H1 (cell line): Measurements from ENCODE around the gene HES1. TPM values are rescaled to one million over a fixed set of nuclear protein-coding genes. Genes with fewer than 3 reads are reported as not detected.
"Not testable (repeated sequence)": the region's sequence is repeated elsewhere in the genome, so short reads cannot be mapped to it uniquely, and the experiment has no call there.

Source experiments
- CTCF ChIA-PET: fragments of 300-600 bp; sonication (Branson Sonifier 250); formaldehyde crosslinking; loops from one replicate; lab custom pipeline; 2021; ENCODE audit not compliant: partially characterized antibody; lab: Charles Lee
- POLR2A ChIA-PET: fragments of 300-600 bp; sonication (Branson Sonifier 250); formaldehyde crosslinking; loops from one replicate; lab custom pipeline; 2021; ENCODE audit warnings: inconsistent platforms; ENCODE audit not compliant: partially characterized antibody; lab: Charles Lee
- DNase-seq, 2 experiments: peaks; one replicate each; pipeline versions ENCODE4 v3.0.0 to v3.0.0-alpha.2; 2010 to 2022; ENCODE audit warnings: low spot score in 2 of 2, low read depth in 1 of 2, mixed read lengths in 1 of 2
- FAIRE-seq: peaks from 2 replicates; lab custom pipeline; 2011; peaks lifted over from hg19 to GRCh38; lab: Jason Lieb, UNC
- H2AFZ ChIP-seq: 2 replicates; pipeline ENCODE4 v1.8.1; 2012; ENCODE audit warnings: low read length, inconsistent platforms
- H2AK5ac ChIP-seq: 2 replicates; pipeline ENCODE4 v1.6.1; 2013; ENCODE audit warnings: low read depth, low read length
- H2BK120ac ChIP-seq: replicated peaks from 2 replicates; pipeline ENCODE3; 2013; ENCODE audit warnings: low read depth, low read length, inconsistent platforms
- H2BK12ac ChIP-seq: 2 replicates; pipeline ENCODE4 v1.6.1; 2013; ENCODE audit warnings: low read depth, low read length
- H2BK15ac ChIP-seq: 2 replicates; pipeline ENCODE4 v1.6.1; 2013; ENCODE audit warnings: low read length
- H2BK20ac ChIP-seq: 2 replicates; pipeline ENCODE4 v1.6.1; 2013; ENCODE audit warnings: low read length
- H2BK5ac ChIP-seq: 2 replicates; pipeline ENCODE4 v1.6.1; 2013; ENCODE audit warnings: low read depth, low read length
- H3K14ac ChIP-seq: 2 replicates; pipeline ENCODE4 v1.6.1; 2013; ENCODE audit warnings: inconsistent platforms; ENCODE audit not compliant: insufficient read length
- H3K18ac ChIP-seq: 2 replicates; pipeline ENCODE4 v1.6.1; 2013; ENCODE audit warnings: low read length; ENCODE audit errors: extremely low read depth
- H3K23ac ChIP-seq: 2 replicates; pipeline ENCODE4 v1.6.1; 2013; ENCODE audit warnings: inconsistent platforms; ENCODE audit not compliant: insufficient read length
- H3K23me2 ChIP-seq: 2 replicates; pipeline ENCODE4 v1.6.1; 2013; ENCODE audit warnings: low read depth, low read length
- H3K27ac ChIP-seq: 2 replicates; pipeline ENCODE4 v1.6.1; 2011; ENCODE audit warnings: low read depth, low read length, inconsistent platforms
- H3K27me3 ChIP-seq, 4 experiments: replicated peaks in 1 of 4; 1 replicate in 1 of 4; 2 replicates in 3 of 4; pipeline versions ENCODE4 v1.6.1 to v1.8.1; 2011 to 2013; ENCODE audit warnings: low read length in 3 of 4, mild to moderate bottlenecking in 3 of 4, inconsistent platforms in 2 of 4, mixed read lengths in 2 of 4, moderate library complexity in 1 of 4; ENCODE audit not compliant: control insufficient read depth in 3 of 4, insufficient read depth in 3 of 4; ENCODE audit errors: extremely low read depth in 1 of 4
- H3K36me3 ChIP-seq, 4 experiments: 2 replicates each; pipeline versions ENCODE4 v1.6.1 to v1.8.1; 2011 to 2013; ENCODE audit warnings: mild to moderate bottlenecking in 4 of 4, low read length in 3 of 4, moderate library complexity in 2 of 4, control low read depth in 1 of 4, inconsistent platforms in 1 of 4; ENCODE audit not compliant: insufficient read depth in 4 of 4, control insufficient read depth in 2 of 4
- H3K4ac ChIP-seq: replicated peaks from 2 replicates; pipeline ENCODE3; 2013; ENCODE audit warnings: low read length, low read depth, mixed read lengths, inconsistent platforms; ENCODE audit not compliant: insufficient read length
- H3K4me1 ChIP-seq, 4 experiments: replicated peaks in 1 of 4; 1 replicate in 1 of 4; 2 replicates in 3 of 4; pipeline versions ENCODE4 v1.6.1 to v1.8.1; 2011 to 2013; ENCODE audit warnings: low read length in 3 of 4, inconsistent platforms in 2 of 4, mixed read lengths in 1 of 4; ENCODE audit not compliant: insufficient read depth in 4 of 4, control insufficient read depth in 3 of 4
- H3K4me2 ChIP-seq, 2 experiments: 2 replicates each; pipeline versions ENCODE4 v1.6.1 to v1.8.1; 2011 to 2013; ENCODE audit warnings: low read depth in 2 of 2, low read length in 2 of 2, control low read depth in 1 of 2, inconsistent platforms in 1 of 2, mild to moderate bottlenecking in 1 of 2; ENCODE audit not compliant: insufficient read depth in 1 of 2
- H3K4me3 ChIP-seq, 4 experiments: fragments of 200-600, 300-600 bp in 1 of 4; sonication (generic), shearing (Covaris generic), sonication (Bioruptor Twin) in 1 of 4; 2 replicates each; pipeline versions ENCODE4 v1.5.1 to v1.8.1; 2011 to 2016; ENCODE audit warnings: low read length in 4 of 4, low read depth in 3 of 4, control low read depth in 2 of 4, inconsistent platforms in 2 of 4, mild to moderate bottlenecking in 2 of 4, mixed read lengths in 1 of 4, moderate library complexity in 1 of 4; ENCODE audit not compliant: insufficient read depth in 2 of 4; ENCODE audit errors: extremely low read depth in 1 of 4
- H3K56ac ChIP-seq: replicated peaks from 2 replicates; pipeline ENCODE3; 2013; ENCODE audit warnings: low read depth, mild to moderate bottlenecking, mixed read lengths, low read length, inconsistent platforms; ENCODE audit not compliant: insufficient read length
- H3K79me1 ChIP-seq: 2 replicates; pipeline ENCODE4 v1.6.1; 2013; ENCODE audit warnings: low read depth, low read length, control low read depth
- H3K79me2 ChIP-seq, 2 experiments: 2 replicates each; pipeline versions ENCODE4 v1.6.1 to v1.8.1; 2012 to 2013; ENCODE audit warnings: low read length in 2 of 2, mild to moderate bottlenecking in 2 of 2, inconsistent platforms in 1 of 2; ENCODE audit not compliant: insufficient read depth in 2 of 2, control insufficient read depth in 1 of 2
- H3K9ac ChIP-seq, 4 experiments: replicated peaks in 1 of 4; 1 replicate in 1 of 4; 2 replicates in 3 of 4; pipeline versions ENCODE4 v1.6.1 to v1.8.1; 2011 to 2013; ENCODE audit warnings: low read depth in 3 of 4, low read length in 3 of 4, control low read depth in 2 of 4, mild to moderate bottlenecking in 2 of 4, moderate library complexity in 2 of 4, inconsistent platforms in 1 of 4; ENCODE audit errors: extremely low read depth in 1 of 4
- H3K9me3 ChIP-seq, 2 experiments: 2 replicates each; pipeline versions ENCODE4 v1.6.1 to v1.8.1; 2012 to 2013; ENCODE audit warnings: mild to moderate bottlenecking in 2 of 2, moderate library complexity in 2 of 2, control low read depth in 1 of 2, inconsistent platforms in 1 of 2, low read depth in 1 of 2, low read length in 1 of 2, mixed read lengths in 1 of 2; ENCODE audit not compliant: insufficient read depth in 2 of 2
- H4K20me1 ChIP-seq, 2 experiments: replicated peaks in 1 of 2; 2 replicates each; pipeline versions ENCODE3 to v1.8.1; 2011 to 2013; ENCODE audit warnings: inconsistent platforms in 2 of 2, low read length in 2 of 2, mild to moderate bottlenecking in 1 of 2; ENCODE audit not compliant: insufficient read depth in 2 of 2, control insufficient read depth in 1 of 2
- H4K5ac ChIP-seq: 2 replicates; pipeline ENCODE4 v1.6.1; 2013; ENCODE audit warnings: low read length, low read depth, mixed read lengths, inconsistent platforms; ENCODE audit not compliant: insufficient read length
- H4K8ac ChIP-seq: 2 replicates; pipeline ENCODE4 v1.8.0; 2013; ENCODE audit warnings: mild to moderate bottlenecking, moderate library complexity, low read length, inconsistent platforms; ENCODE audit not compliant: insufficient read depth; ENCODE audit errors: extremely low read depth
- H4K91ac ChIP-seq: replicated peaks from 2 replicates; pipeline ENCODE3; 2013; ENCODE audit warnings: low read length, mixed read lengths, inconsistent platforms; ENCODE audit not compliant: insufficient read length
- WGBS, 2 experiments: shearing (Covaris generic) in 1 of 2; methylation state at CpG; one replicate each; pipeline versions ENCODE4 v1.1.6 to v1.1.7; 2013 to 2015; ENCODE audit warnings: low lambda C conversion rate in 2 of 2, mixed read lengths in 2 of 2, inconsistent platforms in 1 of 2, low coverage in 1 of 2, missing lambda C conversion rate in 1 of 2; ENCODE audit not compliant: insufficient replicate concordance in 2 of 2, insufficient coverage in 1 of 2, insufficient read length in 1 of 2; ENCODE audit errors: extremely low coverage in 1 of 2, missing lambda C conversion rate in 1 of 2; 5-methylcytosine and 5-hydroxymethylcytosine counted together
- polyA plus RNA-seq, 7 experiments: library from polyadenylated mRNA; depleted of rRNA in 3 of 7; stranded (reverse) in 5 of 7; unstranded in 2 of 7; fragments of >200 nt in 5 of 7; fragments of 200-250 nt in 2 of 7; gene quantifications; 1 replicate in 5 of 7; 2 replicates in 1 of 7; 4 replicates in 1 of 7; pipeline versions ENCODE4 v1.2.1 to v1.2.3, GENCODE V29; 2011 to 2013; ENCODE audit warnings: missing spikeins in 2 of 7, mixed read lengths in 2 of 7
- total RNA-seq: library from RNA; stranded (reverse); fragmentation: NEBNext Ultra II Directional; extraction: Animal tissue kit (Norgen Biotek cat#: 25700); gene quantifications from 2 replicates; pipeline ENCODE4 v1.2.1, GENCODE V29; 2021

HES1 gene
- total and polyA plus RNA-seq, 2 of the 8 experiments (the other 6 are each of a cell fraction or from before 2014, with no cell fraction given), result 7.9 to 12.9 TPM

- POLR2A ChIA-PET, H3K27me3 ChIP-seq, H3K79me1 ChIP-seq, H3K4me1 ChIP-seq, H2AK5ac ChIP-seq, H4K20me1 ChIP-seq, H4K91ac ChIP-seq, H3K27ac ChIP-seq, H3K79me2 ChIP-seq, H2BK5ac ChIP-seq, H3K9me3 ChIP-seq, H2BK120ac ChIP-seq, H3K36me3 ChIP-seq, H3K4me3 ChIP-seq, H4K5ac ChIP-seq, H4K8ac ChIP-seq, H3K4me2 ChIP-seq, H2BK15ac ChIP-seq, H3K18ac ChIP-seq, H3K56ac ChIP-seq, H2BK12ac ChIP-seq, CTCF ChIA-PET, FAIRE-seq, H3K23me2 ChIP-seq, H3K9ac ChIP-seq, H3K14ac ChIP-seq, DNase-seq, H3K23ac ChIP-seq, H3K4ac ChIP-seq, H2AFZ ChIP-seq, H2BK20ac ChIP-seq: not testable (repeated sequence)
- 79% methylated on average over 5 of the region's 6 CpGs; no CpG with 5 or more reads in 1 of the 2 experiments for WGBS, 2 experiments
Observed at GRCh38 chr3:194091897-194092296, 44.1 kb upstream of the HES1 start.
